ENCODE results near the gene TBC1D22A.

- no peak for TF ChIP-seq CTCF (IDR thresholded peaks at IDR 0.05; ENCODE audit: insufficient read depth, low read depth, low read length)
- no peak for TF ChIP-seq EZH2 (IDR thresholded peaks at IDR 0.05; ENCODE audit: insufficient read depth, low read length)
These were observed 411.1 kb downstream of the TBC1D22A start for GRCh38 chr22:47173535-47174021.

All from astrocyte (in vitro differentiated cells and primary cell).